ENCODE data around the gene TBX18. TPM values are rescaled to one million over a fixed set of nuclear protein-coding genes. Genes with fewer than 3 reads are reported as not detected.

The TBX18 gene
- total and polyA plus RNA-seq, 9 of the 15 experiments (the other 6 are each of a cell fraction or from before 2014, with no cell fraction given): 4.0 to 36.1 (median 20.7) TPM

GRCh38 chr6:84774157-84774984 is 10.0 kb upstream of the TBX18 start (continued):
- 0 out of 2 replicates have a peak, but pooled peaks have one; percentile 15 for TF ChIP-seq SMC3 (conservative IDR thresholded peaks at IDR 0.05; ENCODE audit: insufficient read depth, low read depth, low read length)
- TF ChIP-seq ZNF165 (CRISPR knock-in tag; IDR thresholded peaks at IDR 0.05; ENCODE audit: borderline replicate concordance): no peak
- 0 out of 2 replicates have a peak, but pooled peaks have one; percentile 1 for TF ChIP-seq POLR2A (conservative IDR thresholded peaks at IDR 0.05)
- peak; percentile 93 for TF ChIP-seq ZFX (CRISPR knock-in tag; IDR thresholded peaks at IDR 0.05)
- TF ChIP-seq E2F6 (IDR thresholded peaks at IDR 0.05; ENCODE audit: borderline replicate concordance in 1 of 2, extremely low read depth in 1 of 2, insufficient read depth in 1 of 2, insufficient read length in 1 of 2, low read depth in 1 of 2, low read length in 1 of 2, poor library complexity in 1 of 2, severe bottlenecking in 1 of 2): peak in 1 of 2 experiments; percentile 23
- TF ChIP-seq CCNT2 (IDR thresholded peaks at IDR 0.05; ENCODE audit: borderline replicate concordance, extremely low read depth, insufficient read length, low read depth, low read length): peak; percentile 1
